ENCODE data around the gene EVPLL.
A peak's percentile ranks its signal among the peaks of the same experiment; 100 is the strongest.
"Not testable (repeated sequence)": the region's sequence is repeated elsewhere in the genome, so short reads cannot be mapped to it uniquely, and the experiment has no call there.

The EVPLL gene

GRCh38 chr17:18377437-18378204 is at the start of gene EVPLL:
EVPLL (plus strand) TSS chr17:18377778; CDS start chr17:18380938, 3,160 bp downstream.
- DNase-seq (ENCODE audit: low read depth) = peak; percentile 63

DNA sequence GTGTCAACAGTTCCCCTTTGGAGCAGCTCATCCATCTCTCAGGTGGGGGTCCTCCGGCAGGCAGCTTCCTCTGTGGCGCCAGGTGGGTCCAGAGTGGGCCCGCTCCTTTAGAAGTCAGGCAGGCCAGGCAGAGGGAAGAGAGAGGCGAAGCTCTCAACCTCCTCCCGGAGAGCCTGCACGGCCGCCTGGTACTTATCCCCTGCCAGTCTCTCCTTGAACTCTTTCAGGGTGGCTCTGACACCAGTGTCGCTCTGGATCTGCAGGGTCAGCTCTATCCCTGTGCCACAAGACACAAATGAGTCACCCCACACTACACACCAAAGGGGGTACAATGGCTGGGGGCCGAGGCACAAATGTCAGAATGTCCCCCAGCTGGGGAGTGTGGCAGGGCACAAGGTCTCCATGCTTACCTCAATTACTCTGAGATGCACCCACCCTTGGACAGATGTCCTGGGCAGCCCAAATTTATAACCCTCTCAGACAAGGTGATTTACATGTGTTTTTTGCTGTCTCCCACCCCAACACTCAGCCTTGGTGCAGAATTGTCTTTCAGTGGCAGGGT is 48.9 kb upstream of the EVPLL start:
- no peak for DNase-seq (ENCODE audit: low read depth)

DNA sequence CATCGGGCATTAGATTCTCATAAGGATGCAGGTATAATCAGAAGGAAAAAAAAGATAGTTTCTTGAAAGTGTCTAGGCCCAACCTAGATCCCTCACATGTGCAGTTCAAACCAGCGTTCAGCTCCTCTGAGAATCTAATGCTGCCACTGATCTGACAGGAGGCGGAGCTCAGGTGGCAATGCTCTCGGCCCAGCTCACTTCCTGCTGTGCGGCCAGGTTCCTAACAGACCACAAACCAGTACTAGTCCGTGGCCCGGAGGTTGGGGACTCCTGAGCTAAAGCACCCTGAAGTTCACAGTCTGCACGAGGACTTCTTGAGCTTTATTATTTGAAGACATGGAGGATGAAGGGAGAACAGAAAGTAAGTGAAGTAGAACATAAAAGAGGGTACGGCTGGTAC is 45.7 kb upstream of the EVPLL start:
- no peak for DNase-seq (ENCODE audit: low read depth)

DNA sequence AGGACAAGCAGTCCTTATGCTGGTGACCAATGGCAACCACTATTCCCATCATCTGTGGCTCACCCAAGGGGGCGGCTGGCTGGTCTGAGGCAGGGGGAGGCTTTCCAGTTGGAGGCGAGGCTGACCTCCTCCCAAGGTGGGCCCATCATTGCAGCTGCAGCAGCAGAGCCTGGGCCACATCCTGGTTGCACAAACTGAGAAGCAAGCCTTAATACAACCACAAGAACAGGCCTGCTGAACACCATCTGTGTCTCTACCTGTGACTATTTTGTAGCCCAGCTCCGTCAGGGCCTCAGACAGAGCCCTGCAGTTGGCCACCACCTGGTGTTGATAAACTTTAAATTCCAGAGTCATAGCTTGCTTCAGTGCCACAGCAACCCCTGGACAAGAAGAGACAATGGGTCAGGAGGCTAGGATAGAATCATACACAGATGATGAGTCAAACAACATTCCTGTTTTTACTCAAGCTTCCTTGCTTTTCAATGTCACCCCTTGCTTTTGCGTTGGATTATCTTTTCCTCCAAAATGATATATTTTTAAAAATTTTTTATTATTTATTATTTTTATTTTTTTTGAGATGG is 44.6 kb upstream of the EVPLL start:
- peak; percentile 10 for DNase-seq (ENCODE audit: low read depth)

DNA sequence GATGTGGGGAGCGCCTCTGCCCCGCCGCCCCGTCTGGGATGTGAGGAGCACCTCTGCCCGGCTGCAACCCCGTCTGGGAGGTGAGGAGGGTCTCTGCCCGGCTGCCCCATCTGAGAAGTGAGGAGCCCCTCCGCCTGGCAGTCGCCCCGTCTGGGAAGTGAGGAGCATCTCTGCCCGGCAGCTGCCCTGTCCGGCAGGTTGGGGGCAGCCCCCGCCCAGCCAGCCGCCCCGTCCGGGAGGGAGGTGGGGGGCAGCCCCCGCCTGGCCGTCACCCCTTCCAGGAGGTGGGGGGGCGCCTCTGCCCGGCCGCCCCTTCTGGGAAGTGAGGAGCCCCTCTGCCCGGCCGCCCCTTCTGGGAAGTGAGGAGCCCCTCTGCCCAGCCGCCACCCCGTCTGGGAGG is 39.4 kb upstream of the EVPLL start:
- not testable (repeated sequence) for DNase-seq (ENCODE audit: low read depth)

DNA sequence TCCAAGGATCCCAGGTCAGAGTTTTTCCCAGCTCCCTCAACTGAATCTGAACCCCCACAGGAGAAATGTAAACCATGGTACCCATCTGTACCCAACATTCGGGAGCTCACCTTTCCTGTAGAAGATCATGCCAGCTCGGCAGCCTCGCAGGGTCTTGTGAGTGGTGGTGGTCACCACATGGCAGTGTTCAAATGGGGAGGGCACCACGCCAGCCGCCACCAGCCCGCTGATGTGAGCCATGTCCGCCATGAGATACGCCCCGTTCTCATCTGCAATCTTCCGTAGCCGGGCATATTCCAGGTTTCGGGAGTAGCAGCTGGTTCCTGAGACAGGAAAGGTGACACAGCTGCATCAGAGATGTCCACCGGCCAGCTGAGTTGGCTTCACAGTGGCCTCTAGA is 37.6 kb upstream of the EVPLL start:
- DNase-seq (ENCODE audit: low read depth) = no peak

DNA sequence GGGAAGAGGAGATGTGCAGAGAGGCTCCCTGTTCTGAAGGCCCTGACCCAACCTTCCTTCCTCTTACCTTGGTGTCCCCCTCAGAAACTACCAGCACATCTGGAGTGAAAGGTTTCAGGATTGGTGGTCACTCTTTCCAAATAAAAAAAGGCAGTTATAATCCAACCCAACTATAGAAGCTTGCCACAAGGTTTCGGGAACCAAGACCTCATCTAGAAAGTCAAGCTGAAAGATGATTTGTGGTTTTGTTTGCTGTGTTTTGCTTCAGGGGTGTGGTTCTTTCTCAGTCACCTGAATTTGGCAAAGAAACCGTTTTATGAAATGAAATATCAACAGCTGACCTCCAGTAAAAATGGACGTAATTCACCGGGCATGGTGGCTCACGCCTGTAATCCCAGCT is 33.6 kb upstream of the EVPLL start:
- no peak for DNase-seq (ENCODE audit: low read depth)

- DNase-seq (ENCODE audit: low read depth) = no peak
Observed at GRCh38 chr17:18353541-18353940, 24.0 kb upstream of the EVPLL start.

DNA sequence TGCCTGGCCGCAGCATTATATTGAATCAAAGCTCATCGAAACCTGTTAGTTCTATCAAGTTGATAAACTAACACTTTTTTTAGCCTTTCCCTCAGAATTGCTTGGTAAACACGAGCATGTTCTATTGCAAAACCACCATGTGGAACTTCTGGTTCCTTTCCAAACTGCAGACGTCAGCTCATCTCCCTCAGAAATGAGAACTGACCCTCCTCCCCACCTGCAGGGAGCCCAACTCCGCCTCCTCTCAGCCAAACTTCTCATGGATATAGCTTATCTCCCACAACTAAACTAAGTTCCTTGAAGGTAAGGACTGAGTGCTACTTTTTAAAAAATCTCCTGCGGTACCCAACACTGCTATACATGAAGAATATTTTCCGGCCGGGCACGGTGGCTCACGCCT is 21.0 kb upstream of the EVPLL start:
- DNase-seq (ENCODE audit: low read depth) = peak; percentile 85

DNA sequence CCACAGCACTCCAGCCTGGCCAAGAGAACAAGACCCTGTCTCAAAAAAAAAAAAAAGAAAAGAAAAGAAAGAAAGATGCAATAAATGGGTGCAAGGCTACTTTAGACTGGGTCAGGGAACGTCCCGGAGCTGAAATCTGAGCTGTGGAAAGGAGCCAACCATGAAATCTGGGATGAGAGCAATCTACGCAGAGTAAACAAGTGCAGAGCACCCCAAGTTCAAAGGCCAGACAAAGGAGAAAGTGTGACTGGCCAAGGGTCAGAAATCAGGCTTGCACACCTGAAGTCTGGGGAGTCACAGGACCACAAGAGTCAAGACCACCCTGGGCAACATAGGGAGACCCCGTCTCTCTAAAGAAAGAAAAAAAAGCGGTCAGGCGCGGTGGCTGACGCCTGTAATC is 17.1 kb upstream of the EVPLL start:
- no peak for DNase-seq (ENCODE audit: low read depth)

GRCh38 chr17:18361837-18362697 is 15.5 kb upstream of the EVPLL start:
- no peak for DNase-seq (ENCODE audit: low read depth)

- peak; percentile 51 for DNase-seq (ENCODE audit: low read depth)
Observed at GRCh38 chr17:18362698-18363100, 14.9 kb upstream of the EVPLL start.

GRCh38 chr17:18363101-18364049 is 14.2 kb upstream of the EVPLL start, which contains the start of gene SHMT1:
SHMT1 (minus strand) TSS chr17:18363550; CDS start chr17:18355981, 7,569 bp downstream.
- DNase-seq (ENCODE audit: low read depth) = peak; percentile 77

GRCh38 chr17:18364166-18364565 is 13.4 kb upstream of the EVPLL start:
- no peak for DNase-seq (ENCODE audit: low read depth)

GRCh38 chr17:18368946-18369345 is 8.6 kb upstream of the EVPLL start:
- peak; percentile 6 for DNase-seq (ENCODE audit: low read depth)

- DNase-seq (ENCODE audit: low read depth) = no peak
Observed at GRCh38 chr17:18370761-18371160, 6.8 kb upstream of the EVPLL start.

DNA sequence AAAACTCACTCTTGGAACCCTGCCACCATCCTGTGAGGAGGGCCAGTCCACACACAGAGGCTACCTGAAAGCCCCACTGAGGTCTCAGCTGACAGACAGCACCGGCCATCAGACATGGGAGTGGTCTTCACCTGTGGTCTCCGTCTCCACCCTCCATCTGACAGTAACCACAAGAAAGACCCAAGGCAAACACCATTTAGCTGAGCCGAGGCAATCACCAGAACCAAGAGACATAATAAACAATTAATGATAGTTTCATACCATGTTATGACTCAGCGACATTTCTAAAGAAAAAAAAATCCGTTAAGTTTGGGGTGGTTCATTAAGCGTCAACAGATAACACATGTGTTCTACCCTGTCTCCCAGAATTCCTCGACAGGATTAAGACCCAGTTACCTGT is 6.1 kb upstream of the EVPLL start:
- peak; percentile 5 for DNase-seq (ENCODE audit: low read depth)

- DNase-seq (ENCODE audit: low read depth) = peak; percentile 9
Observed at GRCh38 chr17:18373181-18373580, 4.4 kb upstream of the EVPLL start.

- no peak for DNase-seq (ENCODE audit: low read depth)
Observed at GRCh38 chr17:18374216-18374615, 3.4 kb upstream of the EVPLL start.

- no peak for DNase-seq (ENCODE audit: low read depth)
Observed at GRCh38 chr17:18378205-18378505, 577 bp downstream of the EVPLL start.

- not testable (repeated sequence) for DNase-seq (ENCODE audit: low read depth)
Observed at GRCh38 chr17:18378614-18379013, 1.0 kb downstream of the EVPLL start.

All from amniotic epithelial cell (primary cell).